Measurements from ENCODE around the gene COX20. TPM values are rescaled to one million over a fixed set of nuclear protein-coding genes. Genes with fewer than 3 reads are reported as not detected.
"Not testable (repeated sequence)": the region's sequence is repeated elsewhere in the genome, so short reads cannot be mapped to it uniquely, and the experiment has no call there.

COX20 gene
- total RNA-seq, 2 donors from 2014 or later = 24.4 to 24.8 TPM

- H3K9me3 ChIP-seq (ENCODE audit: control insufficient read depth, low read length, poor library complexity, severe bottlenecking) = no peaks in the 10 kb centered on the region
- H3K4me3 Mint-ChIP-seq = no peak overlapping the region
- DNase-seq (no peak), ATAC-seq (no peak)
- peak overlapping the region; percentile 24 for H3K27ac Mint-ChIP-seq
- no peaks in the 10 kb centered on the region for H3K27me3 Mint-ChIP-seq
- H3K36me3 Mint-ChIP-seq (ENCODE audit: low read depth) = no peaks in the 10 kb centered on the region
- H3K4me1 Mint-ChIP-seq = peaks cover 3% of the 10 kb centered on the region
These were observed 32.8 kb upstream of the COX20 start for GRCh38 chr1:244802556-244803239.

GRCh38 chr1:244804841-244805240 is 30.6 kb upstream of the COX20 start:
- Mint-ChIP-seq H3K4me1 (peaks cover 3% of the 10 kb centered on the region), H3K36me3 (ENCODE audit: low read depth) (no peaks in the 10 kb centered on the region), H3K27me3 (no peaks in the 10 kb centered on the region), H3K4me3 (no peak overlapping the region), H3K27ac (peak overlapping the region; percentile 27)
- H3K9me3 ChIP-seq (ENCODE audit: control insufficient read depth, low read length, poor library complexity, severe bottlenecking) = no peaks in the 10 kb centered on the region
- DNase-seq (no peak), ATAC-seq (no peak)

GRCh38 chr1:244807138-244807537 is 28.3 kb upstream of the COX20 start:
- H3K36me3 Mint-ChIP-seq (ENCODE audit: low read depth) = peaks cover 3% of the 10 kb centered on the region
- peaks cover 12% of the 10 kb centered on the region for H3K27me3 Mint-ChIP-seq
- DNase-seq (no peak), ATAC-seq (no peak)
- H3K9me3 ChIP-seq (ENCODE audit: control insufficient read depth, low read length, poor library complexity, severe bottlenecking) = no peaks in the 10 kb centered on the region
- no peak overlapping the region for H3K4me3 Mint-ChIP-seq
- peak overlapping the region; percentile 39 for H3K27ac Mint-ChIP-seq
- peaks cover 5% of the 10 kb centered on the region for H3K4me1 Mint-ChIP-seq

- H3K27ac Mint-ChIP-seq = no peak overlapping the region
- peaks cover 3% of the 10 kb centered on the region for H3K36me3 Mint-ChIP-seq (ENCODE audit: low read depth)
- H3K27me3 Mint-ChIP-seq = peaks cover 23% of the 10 kb centered on the region
- no peak for ATAC-seq
- H3K4me3 Mint-ChIP-seq = no peak overlapping the region
- H3K4me1 Mint-ChIP-seq = peaks cover 8% of the 10 kb centered on the region
- no peaks in the 10 kb centered on the region for H3K9me3 ChIP-seq (ENCODE audit: control insufficient read depth, low read length, poor library complexity, severe bottlenecking)
- no peak for DNase-seq
These were observed 25.2 kb upstream of the COX20 start for GRCh38 chr1:244810221-244810620.

GRCh38 chr1:244813327-244813726 is 22.1 kb upstream of the COX20 start:
- Mint-ChIP-seq H3K4me3 (no peak overlapping the region), H3K27ac (no peak overlapping the region), H3K36me3 (ENCODE audit: low read depth) (peaks cover 3% of the 10 kb centered on the region), H3K27me3 (peaks cover 42% of the 10 kb centered on the region), H3K4me1 (peaks cover 8% of the 10 kb centered on the region)
- no peak for DNase-seq
- no peak for ATAC-seq
- H3K9me3 ChIP-seq (ENCODE audit: control insufficient read depth, low read length, poor library complexity, severe bottlenecking) = no peaks in the 10 kb centered on the region

- ATAC-seq = no peak
- no peak for DNase-seq
- Mint-ChIP-seq H3K4me1 (peaks cover 6% of the 10 kb centered on the region), H3K27ac (peak overlapping the region; percentile 67), H3K36me3 (ENCODE audit: low read depth) (peaks cover 3% of the 10 kb centered on the region), H3K27me3 (peaks cover 42% of the 10 kb centered on the region), H3K4me3 (no peak overlapping the region)
- no peaks in the 10 kb centered on the region for H3K9me3 ChIP-seq (ENCODE audit: control insufficient read depth, low read length, poor library complexity, severe bottlenecking)
These were observed 19.8 kb upstream of the COX20 start for GRCh38 chr1:244815600-244816099.

GRCh38 chr1:244817415-244817894 is 18.0 kb upstream of the COX20 start:
- peaks cover 3% of the 10 kb centered on the region for H3K4me1 Mint-ChIP-seq
- no peak overlapping the region for H3K27ac Mint-ChIP-seq
- H3K4me3 Mint-ChIP-seq = no peak overlapping the region
- peaks cover 32% of the 10 kb centered on the region for H3K27me3 Mint-ChIP-seq
- H3K9me3 ChIP-seq (ENCODE audit: control insufficient read depth, low read length, poor library complexity, severe bottlenecking) = no peaks in the 10 kb centered on the region
- no peak for ATAC-seq
- no peaks in the 10 kb centered on the region for H3K36me3 Mint-ChIP-seq (ENCODE audit: low read depth)
- DNase-seq = no peak

- peaks cover 25% of the 10 kb centered on the region for H3K27me3 Mint-ChIP-seq
- H3K36me3 Mint-ChIP-seq (ENCODE audit: low read depth) = no peaks in the 10 kb centered on the region
- DNase-seq (no peak), ATAC-seq (no peak)
- H3K9me3 ChIP-seq (ENCODE audit: control insufficient read depth, low read length, poor library complexity, severe bottlenecking) = no peaks in the 10 kb centered on the region
- no peak overlapping the region for H3K27ac Mint-ChIP-seq
- H3K4me1 Mint-ChIP-seq = no peaks in the 10 kb centered on the region
- no peak overlapping the region for H3K4me3 Mint-ChIP-seq
These were observed 15.3 kb upstream of the COX20 start for GRCh38 chr1:244820131-244820530.

- DNase-seq (no peak), ATAC-seq (no peak)
- Mint-ChIP-seq H3K27ac (no peak overlapping the region), H3K4me1 (no peaks in the 10 kb centered on the region), H3K36me3 (ENCODE audit: low read depth) (no peaks in the 10 kb centered on the region), H3K4me3 (no peak overlapping the region), H3K27me3 (peaks cover 17% of the 10 kb centered on the region)
- H3K9me3 ChIP-seq (ENCODE audit: control insufficient read depth, low read length, poor library complexity, severe bottlenecking) = no peaks in the 10 kb centered on the region
These were observed 14.3 kb upstream of the COX20 start for GRCh38 chr1:244821134-244821533.

GRCh38 chr1:244822878-244823277 is 12.6 kb upstream of the COX20 start:
- no peaks in the 10 kb centered on the region for H3K9me3 ChIP-seq (ENCODE audit: control insufficient read depth, low read length, poor library complexity, severe bottlenecking)
- no peaks in the 10 kb centered on the region for H3K4me1 Mint-ChIP-seq
- H3K27ac Mint-ChIP-seq = no peak overlapping the region
- DNase-seq (no peak), ATAC-seq (no peak)
- no peak overlapping the region for H3K4me3 Mint-ChIP-seq
- no peaks in the 10 kb centered on the region for H3K36me3 Mint-ChIP-seq (ENCODE audit: low read depth)
- H3K27me3 Mint-ChIP-seq = peaks cover 6% of the 10 kb centered on the region

- Mint-ChIP-seq H3K4me3 (no peak overlapping the region), H3K36me3 (ENCODE audit: low read depth) (no peaks in the 10 kb centered on the region), H3K27ac (no peak overlapping the region), H3K4me1 (no peaks in the 10 kb centered on the region), H3K27me3 (peaks cover 6% of the 10 kb centered on the region)
- ATAC-seq (no peak), DNase-seq (no peak)
- H3K9me3 ChIP-seq (ENCODE audit: control insufficient read depth, low read length, poor library complexity, severe bottlenecking) = no peaks in the 10 kb centered on the region
These were observed 8.7 kb upstream of the COX20 start for GRCh38 chr1:244826712-244827111.

- Mint-ChIP-seq H3K4me1 (peaks cover 11% of the 10 kb centered on the region), H3K4me3 (no peak overlapping the region), H3K27me3 (no peaks in the 10 kb centered on the region), H3K36me3 (ENCODE audit: low read depth) (peaks cover 2% of the 10 kb centered on the region), H3K27ac (peak overlapping the region; percentile 19)
- no peak for DNase-seq
- H3K9me3 ChIP-seq (ENCODE audit: control insufficient read depth, low read length, poor library complexity, severe bottlenecking) = no peaks in the 10 kb centered on the region
- ATAC-seq = no peak
These were observed 4.8 kb upstream of the COX20 start for GRCh38 chr1:244830639-244831038.

GRCh38 chr1:244833260-244833659 is 2.2 kb upstream of the COX20 start:
- ATAC-seq; H3K36me3 Mint-ChIP-seq (ENCODE audit: low read depth); DNase-seq; H3K27me3 Mint-ChIP-seq; H3K9me3 ChIP-seq (ENCODE audit: control insufficient read depth, low read length, poor library complexity, severe bottlenecking): not testable (repeated sequence)
- H3K4me3 Mint-ChIP-seq = peak overlapping the region; percentile 7
- H3K4me1 Mint-ChIP-seq = peaks cover 28% of the 10 kb centered on the region
- peak overlapping the region; percentile 98 for H3K27ac Mint-ChIP-seq
